GM21515 (cell line): ENCODE measurements around the gene UCP2.
"Not testable (repeated sequence)": the region's sequence is repeated elsewhere in the genome, so short reads cannot be mapped to it uniquely, and the experiment has no call there.

ENCODE experiments used
- ATAC-seq: cut with Tn5 transposase; IDR thresholded peaks from one replicate; pipeline ENCODE4 v1.9.1; 2021; ENCODE audit not compliant: unreplicated experiment

Gene UCP2

GRCh38 chr11:73946798-73947458, 35.7 kb downstream of the UCP2 start:
- ATAC-seq = no peak

GRCh38 chr11:73945396-73945795, 37.2 kb downstream of the UCP2 start:
- no peak for ATAC-seq

DNA sequence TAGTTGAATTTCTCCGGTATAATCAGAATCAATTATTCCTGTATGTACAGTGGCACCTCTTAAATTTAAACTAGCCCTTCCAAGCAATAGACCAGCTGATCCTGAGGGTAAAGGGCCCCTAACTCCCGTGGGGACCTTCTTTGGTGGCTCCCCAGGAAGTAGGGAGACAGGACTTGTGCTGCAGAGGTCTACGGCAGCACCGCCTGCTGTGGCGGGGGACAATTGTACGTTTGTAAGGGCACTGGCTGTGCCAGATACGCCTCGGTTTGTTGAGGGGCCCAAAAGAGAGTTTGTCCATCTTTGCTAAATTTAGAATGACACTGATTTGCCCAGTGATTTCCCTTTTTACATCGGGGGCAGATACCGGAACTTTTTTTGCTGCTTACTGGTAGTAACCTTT, 37.7 kb downstream of the UCP2 start:
- no peak for ATAC-seq

GRCh38 chr11:73944085-73944484, 38.6 kb downstream of the UCP2 start:
- ATAC-seq = no peak

DNA sequence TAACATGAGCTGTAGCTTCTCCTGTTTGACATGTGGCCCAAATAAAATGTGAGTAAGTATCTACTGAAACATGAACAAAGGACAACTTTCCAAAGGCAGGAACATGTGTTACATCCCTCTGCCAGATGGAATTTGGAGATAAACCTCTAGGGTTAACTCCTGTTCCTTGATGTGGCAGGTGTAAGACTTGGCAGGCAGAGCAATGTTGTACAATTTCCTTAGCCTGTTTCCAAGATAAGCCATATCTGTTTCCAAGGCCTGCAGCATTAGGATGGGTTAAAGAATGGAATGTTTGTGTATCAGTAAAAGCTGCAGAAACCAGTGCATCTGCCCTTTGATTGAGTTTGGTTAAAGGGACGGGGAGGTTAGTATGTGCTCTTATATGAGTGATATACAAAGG, 40.6 kb downstream of the UCP2 start:
- no peak for ATAC-seq

- no peak for ATAC-seq
These were observed 41.7 kb downstream of the UCP2 start for GRCh38 chr11:73940801-73941570.

DNA sequence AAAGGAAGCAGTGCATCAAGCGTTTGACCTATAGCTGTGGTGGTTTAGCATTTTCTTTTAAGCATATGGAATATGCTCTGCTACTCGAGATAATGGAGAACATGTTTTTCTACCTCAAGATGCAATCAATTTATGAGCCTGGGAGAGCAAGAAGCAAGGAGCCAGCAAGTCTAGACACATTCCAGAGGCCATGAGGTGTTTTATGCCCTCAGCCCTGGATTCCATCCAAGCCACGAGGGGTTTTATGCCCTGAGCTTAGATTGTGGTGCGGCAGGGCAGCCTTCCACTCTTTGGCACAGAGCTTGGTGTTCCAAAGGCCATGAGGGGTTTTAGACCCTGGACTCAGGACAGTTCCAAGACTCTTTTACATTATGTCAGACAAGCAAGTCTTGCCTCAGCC, 43.5 kb downstream of the UCP2 start:
- no peak for ATAC-seq

GRCh38 chr11:73936047-73936446, 46.6 kb downstream of the UCP2 start:
- not testable (repeated sequence) for ATAC-seq

DNA sequence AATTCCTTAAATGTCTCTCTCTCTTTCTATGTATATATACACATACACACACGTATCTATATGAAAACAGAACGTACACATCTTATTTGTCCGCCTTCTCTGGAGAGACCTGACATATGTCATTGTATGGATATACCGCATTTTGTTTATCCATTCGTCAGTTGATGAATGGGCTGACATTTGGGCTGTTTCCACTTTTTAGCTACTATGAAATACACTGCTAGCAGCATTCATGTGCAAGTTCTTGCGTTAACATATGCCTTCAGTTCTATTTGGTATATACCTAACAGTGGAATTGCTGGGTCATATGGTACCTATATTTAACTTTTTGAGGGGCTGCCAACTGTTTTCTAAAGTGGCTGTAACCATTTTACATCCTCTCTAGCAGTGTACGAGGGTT, 49.9 kb downstream of the UCP2 start:
- no peak for ATAC-seq

- no peak for ATAC-seq
These were observed 50.7 kb downstream of the UCP2 start for GRCh38 chr11:73931951-73932350.

- no peak for ATAC-seq
These were observed 51.5 kb downstream of the UCP2 start for GRCh38 chr11:73931039-73931645.

GRCh38 chr11:73929388-73929787, 53.3 kb downstream of the UCP2 start:
- no peak for ATAC-seq
